Activated CD8-positive, alpha-beta memory T cell treated with anti-CD3 and anti-CD28 coated beads for 24 hours (primary cell): ENCODE measurements around the gene RBM33.

Experiments
- DNase-seq: peaks from one replicate; pipeline ENCODE4 v3.0.0-alpha.2; 2020

The RBM33 gene

GRCh38 chr7:155732286-155732685 lies 87.8 kb downstream of the RBM33 start:
- DNase-seq, result no peak

DNA sequence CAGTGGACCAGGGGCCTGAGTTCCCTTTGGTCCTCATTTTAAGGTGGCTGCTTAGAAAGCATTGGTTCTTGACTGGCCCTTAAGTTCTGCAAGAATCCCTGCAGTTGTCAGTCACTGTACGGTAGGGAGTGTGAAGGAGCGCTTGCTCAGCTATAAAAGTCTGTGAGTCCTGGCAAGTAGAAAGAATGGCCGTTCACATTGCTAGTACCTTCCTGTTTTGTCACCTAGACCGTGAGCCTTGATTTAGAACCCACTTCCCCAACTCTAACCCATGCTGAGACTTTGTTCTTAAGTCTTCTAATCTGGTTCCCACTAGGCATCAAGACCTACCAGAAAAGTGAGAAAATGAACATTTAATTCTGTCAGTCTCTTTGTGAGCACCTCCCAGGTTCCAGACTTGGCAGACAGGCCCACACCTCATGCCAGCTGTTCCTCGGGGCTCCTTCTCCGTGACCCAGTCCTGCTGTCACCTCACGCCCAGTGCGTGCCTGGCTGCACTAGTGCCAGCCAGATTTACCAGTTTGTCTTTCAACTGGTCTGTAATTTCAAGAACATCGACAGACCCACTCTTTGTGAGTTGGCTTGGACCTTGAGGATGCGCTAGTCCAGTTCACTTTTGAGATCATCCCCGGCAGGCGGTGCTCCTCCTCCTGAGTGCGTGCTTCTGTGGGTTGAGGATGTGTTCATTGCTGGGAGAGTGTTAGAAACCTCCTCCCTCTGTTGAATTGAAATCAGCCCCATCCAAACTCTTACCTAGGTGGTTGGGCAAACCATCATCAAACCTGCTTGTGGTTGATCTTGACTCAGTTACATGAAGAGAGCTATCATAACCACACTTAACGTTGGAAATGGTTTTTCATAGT lies 89.4 kb downstream of the RBM33 start:
- DNase-seq, result no peak

GRCh38 chr7:155734445-155734809 lies 90.0 kb downstream of the RBM33 start:
- DNase-seq, result no peak

DNA sequence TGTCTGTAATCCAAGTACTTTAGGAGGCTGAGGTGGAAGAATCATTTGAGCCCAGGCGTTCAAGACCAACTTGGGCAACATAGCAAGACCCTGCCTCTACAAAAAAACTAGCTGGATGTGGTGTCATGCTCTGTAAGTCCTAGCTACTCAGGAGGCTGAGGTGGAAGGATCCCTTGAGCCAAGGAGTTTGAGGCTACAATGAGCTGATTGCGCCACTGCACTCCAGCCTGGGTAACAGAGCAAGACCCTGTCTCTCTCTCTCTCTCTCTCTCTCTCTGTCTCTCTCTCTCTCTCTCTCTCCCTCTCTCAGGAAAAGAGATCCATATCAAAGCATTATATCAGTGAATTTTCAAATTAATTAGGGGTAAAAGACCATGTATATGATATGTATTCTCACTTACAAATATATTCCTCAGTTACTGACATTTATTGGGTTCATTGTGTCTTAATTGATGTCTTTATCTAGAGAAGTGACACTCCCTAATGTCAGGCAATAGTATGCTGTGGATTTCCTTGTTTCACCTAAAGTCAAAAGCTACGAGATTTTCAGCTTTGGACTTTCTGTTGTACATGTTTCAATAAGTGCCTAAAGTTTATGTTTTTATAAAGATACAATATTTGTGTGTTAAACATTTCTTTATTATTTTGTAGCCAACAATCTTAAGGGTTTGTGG lies 91.1 kb downstream of the RBM33 start:
- DNase-seq, result no peak

DNA sequence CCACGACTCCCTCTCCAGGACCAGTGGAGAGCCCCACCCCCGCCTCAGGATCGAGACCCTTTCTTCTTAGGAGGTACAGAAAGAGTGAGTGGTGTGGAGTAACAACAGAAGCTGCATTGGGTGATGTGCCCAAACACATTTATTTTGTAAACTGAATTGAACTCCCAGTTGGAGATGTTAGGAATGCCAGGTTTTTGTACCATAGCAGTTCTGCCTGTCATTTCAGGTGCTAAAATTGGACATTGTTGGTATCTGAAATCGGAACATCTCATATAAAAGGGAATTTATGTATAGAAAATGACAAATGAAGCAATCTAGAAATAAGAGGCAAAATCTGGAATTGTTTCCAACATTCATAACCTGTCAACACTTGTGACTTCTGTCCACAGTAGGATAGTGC lies 93.1 kb downstream of the RBM33 start:
- DNase-seq, result no peak

DNA sequence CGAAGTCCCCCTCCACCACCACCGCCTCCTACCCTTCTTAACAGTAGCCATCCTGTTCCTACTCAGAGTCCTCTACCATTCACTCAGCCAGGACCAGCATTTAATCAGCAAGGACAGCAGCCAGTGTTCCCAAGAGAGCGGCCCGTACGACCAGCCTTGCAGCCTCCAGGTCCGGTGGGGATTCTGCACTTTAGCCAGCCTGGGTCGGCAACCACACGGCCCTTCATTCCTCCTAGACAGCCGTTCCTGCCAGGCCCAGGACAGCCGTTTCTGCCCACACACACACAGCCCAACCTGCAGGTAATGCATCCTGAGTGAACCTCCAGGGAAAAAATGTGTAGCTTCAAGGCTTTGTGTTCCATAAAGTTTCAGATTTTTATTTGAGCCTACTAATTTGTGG lies 93.6 kb downstream of the RBM33 start:
- DNase-seq, result no peak

- peak; percentile 80 for DNase-seq
These were observed 94.4 kb downstream of the RBM33 start for GRCh38 chr7:155738652-155739537.

DNA sequence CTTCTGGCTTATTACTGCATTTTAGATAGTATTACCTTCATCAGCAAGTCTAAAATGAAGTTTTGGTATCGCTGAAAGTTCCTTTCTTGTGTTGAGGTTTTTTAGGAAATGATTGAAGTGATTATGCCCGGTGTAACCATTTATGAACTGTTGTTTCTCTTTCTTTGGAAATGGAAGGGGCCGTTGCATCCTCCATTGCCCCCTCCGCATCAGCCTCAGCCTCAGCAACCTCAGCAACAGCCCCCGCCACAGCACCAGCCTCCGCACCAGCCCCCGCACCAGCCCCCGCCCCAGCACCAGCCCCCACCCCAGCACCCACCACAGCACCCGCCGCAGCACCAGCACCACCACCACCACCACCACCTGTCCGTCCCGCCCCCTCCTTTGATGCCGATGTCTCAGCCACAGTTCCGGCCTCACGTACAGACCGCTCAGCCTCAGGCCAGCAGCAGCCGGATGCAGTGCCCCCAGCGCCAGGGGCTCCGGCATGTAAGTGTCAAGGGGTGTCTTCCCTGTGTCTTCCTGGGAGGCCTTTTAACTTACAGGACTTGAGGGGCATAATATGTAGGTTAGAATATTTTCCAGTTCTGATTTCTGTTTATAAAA lies 95.2 kb downstream of the RBM33 start:
- no peak for DNase-seq

- DNase-seq, result no peak
These were observed 96.6 kb downstream of the RBM33 start for GRCh38 chr7:155741082-155741481.

DNA sequence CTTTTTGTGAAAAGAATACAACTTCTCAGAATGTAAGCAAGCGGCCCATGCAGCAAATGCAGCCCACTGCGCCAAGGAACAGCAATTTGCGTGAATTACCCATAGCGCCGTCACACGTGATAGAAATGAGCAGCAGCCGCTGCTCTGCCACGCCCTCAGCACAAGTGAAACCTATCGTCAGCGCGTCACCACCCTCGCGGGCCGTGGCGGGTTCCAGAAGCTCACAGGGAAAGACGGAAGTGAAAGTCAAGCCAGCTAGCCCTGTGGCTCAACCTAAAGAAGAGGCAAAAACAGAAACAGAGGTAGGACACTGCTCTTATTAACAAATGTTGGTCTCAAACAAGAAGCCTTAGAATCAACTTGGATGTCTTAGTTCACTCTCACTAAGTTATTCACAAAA lies 97.3 kb downstream of the RBM33 start:
- no peak for DNase-seq

DNA sequence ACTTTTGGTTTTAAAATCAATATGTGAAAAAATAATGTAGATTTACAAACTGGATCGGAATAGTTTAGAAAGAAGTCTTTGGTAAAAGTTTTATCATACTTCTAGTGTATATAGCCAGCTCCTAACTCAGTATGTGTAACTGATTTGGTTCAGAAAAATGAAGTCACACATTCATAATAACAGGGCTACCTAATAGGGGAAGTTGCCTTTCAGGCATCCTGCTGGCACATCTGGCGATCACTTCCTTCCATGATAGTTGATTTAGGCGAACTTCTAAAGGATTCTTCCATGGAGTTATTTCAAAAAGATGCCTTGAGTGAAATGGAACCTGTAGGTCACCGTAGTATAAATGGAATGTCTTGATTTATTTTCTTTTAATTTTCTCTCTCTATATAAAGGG lies 98.7 kb downstream of the RBM33 start:
- DNase-seq, result no peak

GRCh38 chr7:155744971-155745683 lies 100.7 kb downstream of the RBM33 start:
- DNase-seq, result no peak

- no peak for DNase-seq
These were observed 101.3 kb downstream of the RBM33 start for GRCh38 chr7:155745737-155746136.

DNA sequence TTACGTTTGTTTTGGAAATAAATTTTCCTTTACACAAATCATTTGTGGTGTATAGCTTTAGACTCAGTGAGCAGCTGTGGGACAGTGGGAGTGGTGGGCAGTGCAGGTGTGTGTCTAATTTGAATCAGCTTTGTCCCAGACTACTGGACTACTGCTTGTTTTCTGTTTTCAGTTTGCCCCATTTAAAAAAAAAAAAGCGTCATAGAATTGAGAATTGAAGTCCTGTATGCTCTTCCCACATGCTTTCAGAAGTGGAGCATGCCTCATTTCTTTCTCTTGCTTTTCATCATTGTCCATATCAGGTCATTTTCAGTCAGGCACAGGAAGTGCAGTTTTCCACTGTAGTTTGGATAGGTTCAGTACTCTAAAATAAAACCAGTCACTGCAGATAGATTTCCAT lies 101.7 kb downstream of the RBM33 start:
- DNase-seq, result no peak

GRCh38 chr7:155747209-155747608 lies 102.7 kb downstream of the RBM33 start:
- DNase-seq, result no peak

DNA sequence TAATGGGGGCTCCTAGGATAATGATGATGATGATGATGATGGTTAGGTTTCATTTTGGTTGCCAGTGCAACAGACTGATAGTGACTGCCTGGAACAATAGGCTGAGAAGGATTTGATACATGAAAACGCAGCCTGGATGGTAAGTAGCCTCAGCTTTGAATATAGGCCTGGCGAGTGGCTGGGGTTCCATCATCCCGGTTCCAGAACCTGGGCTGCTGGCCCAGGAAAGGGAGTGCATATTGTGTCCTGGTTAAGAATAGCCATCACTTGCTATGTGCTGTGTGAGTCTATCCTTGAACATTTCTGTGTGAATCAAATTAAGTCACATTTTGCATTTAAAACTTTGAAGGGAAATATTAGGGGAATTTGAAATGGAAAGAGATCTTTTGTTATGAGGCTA lies 105.1 kb downstream of the RBM33 start:
- no peak for DNase-seq

DNA sequence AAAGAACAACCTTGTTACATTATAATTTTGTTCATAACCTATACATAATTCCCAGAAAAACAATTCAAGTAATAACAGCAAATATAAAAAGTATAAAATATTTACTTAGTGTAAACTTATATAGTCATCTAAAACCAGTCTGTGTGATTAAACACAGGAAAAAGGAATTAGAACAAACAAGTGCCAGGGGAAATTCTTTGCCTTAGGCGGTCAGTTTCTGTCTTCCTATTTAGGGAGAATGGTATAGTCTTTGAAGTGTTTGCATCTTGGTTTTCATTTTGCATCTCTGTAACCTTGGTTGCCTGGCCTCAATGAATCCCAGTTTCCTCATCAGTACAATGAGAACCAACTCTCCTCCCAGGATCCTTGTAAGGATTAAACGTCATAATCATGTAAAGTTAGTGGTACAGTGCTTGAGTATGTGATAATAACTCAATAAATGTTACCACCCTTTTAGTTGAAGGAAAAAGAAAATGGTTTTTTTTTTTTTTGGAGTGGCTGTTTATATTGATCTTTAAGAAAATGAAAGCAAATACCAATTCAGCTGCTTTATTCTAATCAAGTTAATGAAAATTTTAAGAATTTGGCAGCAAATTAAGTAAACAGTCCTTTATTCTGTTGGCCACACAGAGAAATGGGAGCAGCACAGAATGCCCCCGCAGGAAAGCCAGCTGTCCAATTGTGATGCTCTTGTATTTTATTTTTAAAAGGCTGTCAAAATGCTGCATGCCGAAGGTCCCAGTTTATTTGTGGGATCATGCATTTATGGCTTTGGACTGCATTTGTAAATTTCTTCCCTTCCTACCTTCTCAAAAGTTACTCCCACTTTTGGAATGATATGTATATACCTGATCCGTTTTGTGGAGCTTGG lies 106.0 kb downstream of the RBM33 start:
- DNase-seq, result no peak

DNA sequence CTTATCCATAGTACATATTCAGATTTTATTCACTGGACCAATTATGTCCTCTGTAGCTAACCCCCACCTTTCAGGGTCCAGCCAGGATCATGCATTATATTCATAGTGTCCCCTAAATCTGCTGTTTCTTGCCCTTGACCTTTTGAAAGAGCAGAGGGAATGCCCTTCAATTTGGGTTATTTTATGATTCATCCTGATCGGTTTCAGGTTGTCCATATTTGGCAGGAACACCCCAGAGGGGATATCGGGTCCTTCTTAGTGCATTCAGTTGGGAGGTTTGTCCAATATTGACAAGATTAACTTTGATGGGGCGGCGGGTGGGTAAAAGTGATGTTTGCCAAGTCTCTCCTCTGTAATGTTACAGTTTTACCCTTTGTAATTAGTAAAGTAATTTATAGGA lies 106.9 kb downstream of the RBM33 start:
- DNase-seq, result no peak

GRCh38 chr7:155752756-155753445 lies 108.4 kb downstream of the RBM33 start:
- no peak for DNase-seq

DNA sequence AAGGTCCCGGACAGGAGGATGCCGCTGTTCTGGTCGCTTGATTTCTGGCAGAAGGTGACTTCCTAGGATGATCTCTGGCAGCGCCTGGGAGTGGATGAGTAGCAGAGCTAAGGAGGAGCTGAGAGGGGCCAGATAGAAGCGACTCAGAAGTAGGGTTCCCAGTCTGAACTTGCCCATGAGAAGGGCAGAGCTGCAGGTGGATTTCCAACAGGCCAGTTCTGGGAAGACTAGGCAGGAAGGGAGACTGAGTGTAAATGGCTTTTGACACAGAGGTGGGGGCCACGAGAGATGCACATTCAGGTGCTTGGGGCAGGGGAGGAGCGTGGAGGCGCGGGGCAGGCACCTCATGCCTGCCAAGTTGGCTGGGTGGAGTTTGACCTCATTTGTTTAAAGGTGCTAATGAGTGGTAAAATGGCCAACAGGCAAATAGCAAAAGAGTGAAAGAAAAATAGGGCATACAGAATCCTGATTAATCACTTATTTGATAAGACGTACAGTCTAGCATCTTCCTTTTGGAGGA lies 109.0 kb downstream of the RBM33 start:
- no peak for DNase-seq

- no peak for DNase-seq
These were observed 109.7 kb downstream of the RBM33 start for GRCh38 chr7:155754165-155754564.
